GM12874 (cell line): Measurements from ENCODE around the gene ZNRF4.

Source experiments
- CTCF ChIP-seq: IDR thresholded peaks from 2 replicates; pipeline ENCODE4 v1.5.1; 2011; ENCODE audit warnings: low read depth, mild to moderate bottlenecking, control low read depth, low read length, moderate library complexity; ENCODE audit not compliant: insufficient read depth

ZNRF4 gene

DNA sequence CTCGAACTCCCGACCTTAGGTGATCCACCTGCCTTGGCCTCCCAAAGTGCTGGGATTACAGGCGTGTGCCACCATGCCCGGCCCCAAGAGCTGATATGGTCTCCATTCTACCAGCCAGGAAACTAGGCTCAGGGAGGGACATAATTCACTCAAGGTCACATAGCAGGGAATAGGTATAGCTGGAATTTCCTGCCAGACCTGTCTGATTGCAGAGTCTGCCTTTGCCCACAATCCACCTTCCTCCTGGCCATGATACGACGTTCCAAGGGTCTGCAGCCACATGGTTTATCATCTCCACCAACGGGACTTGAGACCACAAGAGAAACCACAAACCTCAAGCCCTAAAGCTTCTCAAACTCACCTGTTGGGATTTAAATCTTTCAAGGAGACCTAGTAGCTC lies 32.0 kb downstream of the ZNRF4 start:
- no peak for TF ChIP-seq CTCF

DNA sequence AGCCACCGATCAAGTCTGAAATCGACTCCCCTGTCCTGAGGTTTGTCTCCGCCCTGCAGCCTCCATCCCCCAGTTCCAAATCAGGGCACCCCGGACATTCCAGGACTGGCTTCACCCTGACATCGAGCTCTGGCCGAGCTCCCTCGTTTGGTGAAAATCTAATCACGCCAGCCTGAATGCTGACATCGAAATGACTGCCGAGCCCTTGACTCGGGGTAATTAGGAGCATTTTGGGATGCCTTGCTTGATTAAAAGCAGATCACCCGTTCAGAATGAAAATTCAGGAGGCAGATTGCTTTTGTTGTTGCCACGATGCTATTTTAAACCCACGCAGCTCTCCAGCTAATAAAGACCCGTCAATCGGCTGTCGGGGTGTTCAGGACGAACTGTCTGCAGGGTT lies 34.3 kb downstream of the ZNRF4 start:
- TF ChIP-seq CTCF: no peak

DNA sequence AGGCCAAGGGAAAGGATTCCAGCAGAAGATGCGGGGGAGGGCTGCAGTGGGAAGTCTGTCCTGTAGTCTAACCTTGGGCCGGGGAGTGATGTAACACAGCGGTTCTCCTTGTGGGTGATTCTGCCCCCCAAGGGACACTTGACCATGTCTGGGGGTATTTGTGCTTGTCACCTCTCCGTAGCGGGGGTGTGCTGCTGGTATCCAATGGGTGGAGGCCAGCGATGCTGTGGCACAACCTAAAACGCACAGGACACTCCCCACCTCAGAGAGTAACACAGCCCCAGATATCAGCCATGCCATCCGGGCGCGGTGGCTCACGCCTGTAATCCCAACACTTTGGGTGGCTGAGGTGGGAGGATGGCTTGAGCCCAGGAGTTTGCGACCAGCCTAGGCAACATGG lies 36.3 kb downstream of the ZNRF4 start:
- no peak for TF ChIP-seq CTCF

DNA sequence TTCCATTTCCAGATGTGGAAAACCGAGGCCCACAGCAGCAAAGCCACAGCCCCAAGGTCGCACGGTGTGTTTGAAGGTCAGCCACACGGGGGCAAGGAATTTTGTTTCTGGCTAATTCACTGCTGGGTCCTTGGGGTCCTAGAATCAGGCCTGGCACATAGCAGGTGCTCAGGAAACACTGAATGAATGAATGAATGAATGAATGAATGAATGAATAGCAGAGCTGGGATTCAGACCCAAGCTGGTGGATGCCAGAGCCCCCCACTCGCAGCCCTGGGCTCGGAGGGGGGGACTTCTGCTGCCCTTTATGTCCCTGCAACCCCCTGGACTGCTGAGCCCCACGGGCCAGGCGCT lies 37.0 kb downstream of the ZNRF4 start:
- TF ChIP-seq CTCF: no peak

GRCh38 chr19:5492635-5493409 lies 37.6 kb downstream of the ZNRF4 start:
- no peak for TF ChIP-seq CTCF

- no peak for TF ChIP-seq CTCF
Observed at GRCh38 chr19:5494773-5495172, 39.6 kb downstream of the ZNRF4 start.

DNA sequence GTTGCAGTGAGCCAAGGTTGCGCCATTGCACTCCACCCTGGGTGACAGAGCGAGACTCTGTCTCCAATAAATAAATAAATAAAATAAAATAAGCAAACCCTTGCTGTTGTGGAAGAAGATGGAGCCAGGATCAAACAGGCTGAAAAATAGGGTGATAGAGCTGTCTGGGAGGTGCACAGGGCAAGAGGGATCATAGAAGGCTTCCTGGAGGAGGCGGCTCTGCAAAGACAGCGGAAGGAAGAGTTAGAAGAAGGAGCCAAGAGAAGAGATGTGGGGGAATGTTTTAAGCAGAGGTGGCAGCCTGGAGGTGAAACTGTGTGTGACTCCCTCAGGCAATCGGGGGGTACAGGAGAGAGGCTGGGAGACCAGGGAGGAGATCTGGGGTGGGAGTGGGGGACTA lies 40.6 kb downstream of the ZNRF4 start:
- no peak for TF ChIP-seq CTCF
